Mammary epithelial cell (primary cell): Measurements from ENCODE around the gene SLC1A4.

Experiments used
- EZH2 ChIP-seq: IDR thresholded peaks from 2 replicates; pipeline ENCODE4 v1.6.1; 2012; ENCODE audit warnings: low read length, inconsistent platforms, borderline replicate concordance
- TF ChIP-seq, protein P1 (sequence below), 2 donors: IDR thresholded peaks in 1 of 2; conservative IDR thresholded peaks in 1 of 2; 2 replicates each; pipeline ENCODE4 v1.5.1; 2011 to 2012; ENCODE audit warnings: inconsistent platforms in 2 of 2, low read length in 2 of 2, mild to moderate bottlenecking in 2 of 2, control low read depth in 1 of 2, low read depth in 1 of 2; ENCODE audit not compliant: insufficient read depth in 1 of 2; ENCODE audit errors: extremely low read depth in 1 of 2

DNA sequence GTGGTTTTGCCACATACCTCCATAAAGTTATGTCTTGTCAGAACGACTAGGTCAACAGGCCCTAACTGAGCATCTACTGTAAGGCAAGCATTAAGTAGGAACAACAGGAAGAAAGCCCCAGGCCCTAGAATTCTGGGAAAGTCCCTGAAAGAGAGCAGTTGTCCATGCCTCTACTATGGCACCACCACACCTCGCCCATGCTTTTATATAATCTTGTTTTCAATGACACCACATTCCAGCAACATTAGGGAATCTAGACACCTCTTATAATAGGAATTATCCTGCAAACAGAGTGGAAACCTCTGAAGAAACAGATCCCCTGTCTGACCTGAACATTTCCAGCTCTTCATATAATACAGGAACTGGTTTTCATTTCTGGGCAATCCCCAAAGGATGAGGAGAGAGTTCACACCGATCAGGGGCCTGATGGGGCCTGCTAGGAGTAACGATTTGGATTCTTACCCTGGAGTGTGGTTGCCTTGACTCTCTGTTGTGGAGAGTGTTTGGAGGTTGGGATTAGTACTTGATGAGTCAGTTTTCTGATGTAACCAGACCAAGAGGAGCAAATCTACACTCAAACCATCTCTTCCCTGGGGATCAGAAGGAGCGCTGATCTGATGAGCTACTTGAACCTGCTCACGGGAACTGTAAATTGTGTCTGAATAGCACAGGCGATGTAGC is 35.1 kb downstream of the SLC1A4 start:
- TF ChIP-seq, protein P1, sequence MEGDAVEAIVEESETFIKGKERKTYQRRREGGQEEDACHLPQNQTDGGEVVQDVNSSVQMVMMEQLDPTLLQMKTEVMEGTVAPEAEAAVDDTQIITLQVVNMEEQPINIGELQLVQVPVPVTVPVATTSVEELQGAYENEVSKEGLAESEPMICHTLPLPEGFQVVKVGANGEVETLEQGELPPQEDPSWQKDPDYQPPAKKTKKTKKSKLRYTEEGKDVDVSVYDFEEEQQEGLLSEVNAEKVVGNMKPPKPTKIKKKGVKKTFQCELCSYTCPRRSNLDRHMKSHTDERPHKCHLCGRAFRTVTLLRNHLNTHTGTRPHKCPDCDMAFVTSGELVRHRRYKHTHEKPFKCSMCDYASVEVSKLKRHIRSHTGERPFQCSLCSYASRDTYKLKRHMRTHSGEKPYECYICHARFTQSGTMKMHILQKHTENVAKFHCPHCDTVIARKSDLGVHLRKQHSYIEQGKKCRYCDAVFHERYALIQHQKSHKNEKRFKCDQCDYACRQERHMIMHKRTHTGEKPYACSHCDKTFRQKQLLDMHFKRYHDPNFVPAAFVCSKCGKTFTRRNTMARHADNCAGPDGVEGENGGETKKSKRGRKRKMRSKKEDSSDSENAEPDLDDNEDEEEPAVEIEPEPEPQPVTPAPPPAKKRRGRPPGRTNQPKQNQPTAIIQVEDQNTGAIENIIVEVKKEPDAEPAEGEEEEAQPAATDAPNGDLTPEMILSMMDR (conservative IDR thresholded peaks at IDR 0.05 in 1 of 2, IDR thresholded peaks at IDR 0.05 in 1 of 2; ENCODE audit: extremely low read depth in 1 of 2, insufficient read depth in 1 of 2, low read depth in 1 of 2, low read length in 2 of 2) = no peak
- TF ChIP-seq EZH2 = no peak
